Measurements from ENCODE around the gene CHD8. TPM values are rescaled to one million over a fixed set of nuclear protein-coding genes. Genes with fewer than 3 reads are reported as not detected.

CHD8 gene
- total and polyA plus RNA-seq, 10 of the 15 experiments (the other 5 are each of a cell fraction or from before 2014, with no cell fraction given) = 20.2 to 79.5 (median 35.5) TPM

GRCh38 chr14:21382886-21383847 lies 72.8 kb downstream of the CHD8 start (continued):
- TF ChIP-seq E2F8 (IDR thresholded peaks at IDR 0.05; ENCODE audit: low read depth, partially characterized antibody) (no peak), NBN (IDR thresholded peaks at IDR 0.05) (no peak), KAT2A (conservative IDR thresholded peaks at IDR 0.05; ENCODE audit: control insufficient read depth, low read depth, low read length) (no peak), KDM1A (IDR thresholded peaks at IDR 0.05; ENCODE audit: borderline replicate concordance) (no peak), E4F1 (IDR thresholded peaks at IDR 0.05; ENCODE audit: borderline replicate concordance, partially characterized antibody) (no peak), FOXK2 (IDR thresholded peaks at IDR 0.05) (peak; percentile 21; the same call in 1 of the 2 replicates), ZNF622 (IDR thresholded peaks at IDR 0.05) (no peak), BMI1 (IDR thresholded peaks at IDR 0.05; ENCODE audit: borderline replicate concordance) (no peak), CREM (IDR thresholded peaks at IDR 0.05; ENCODE audit: low read depth) (peak; percentile 16; the same call in 1 of the 2 replicates), NFIC (IDR thresholded peaks at IDR 0.05; ENCODE audit: low read depth, low read length) (no peak), RCOR1 (conservative IDR thresholded peaks at IDR 0.05; ENCODE audit: low read depth, low read length) (peak; percentile 19; the same call in 1 of the 2 replicates), PKNOX1 (IDR thresholded peaks at IDR 0.05) (peak; percentile 36; the same call in 1 of the 2 replicates), NFXL1 (IDR thresholded peaks at IDR 0.05; ENCODE audit: borderline replicate concordance) (no peak), NFYA (IDR thresholded peaks at IDR 0.05; ENCODE audit: borderline replicate concordance, low read depth, low read length) (no peak), RUNX3 (IDR thresholded peaks at IDR 0.05; ENCODE audit: low read length) (peak; percentile 38), POLR2A (IDR thresholded peaks at IDR 0.05; ENCODE audit: low read depth, low read length) (peak; percentile 82), ZZZ3 (IDR thresholded peaks at IDR 0.05; ENCODE audit: control insufficient read depth, insufficient read length, low read depth) (no peak), EED (IDR thresholded peaks at IDR 0.05; ENCODE audit: low read depth) (peak; percentile 29), CHD4 (IDR thresholded peaks at IDR 0.05) (no peak), GABPA (IDR thresholded peaks at IDR 0.05; ENCODE audit: low read depth) (no peak), RBBP5 (conservative IDR thresholded peaks at IDR 0.05) (no peak), BCL11A (IDR thresholded peaks at IDR 0.05; ENCODE audit: low read depth, low read length) (0 out of 2 replicates have a peak, but pooled peaks have one; percentile 6), YY1 (IDR thresholded peaks at IDR 0.05; ENCODE audit: low read depth, low read length) (peak; percentile 52), HCFC1 (IDR thresholded peaks at IDR 0.05; ENCODE audit: low read length) (0 out of 2 replicates have a peak, but pooled peaks have one; percentile 35), POLR2AphosphoS2 (IDR thresholded peaks at IDR 0.05; ENCODE audit: low read depth, low read length) (no peak; the same call in 1 of the 2 replicates), SMARCA5 (IDR thresholded peaks at IDR 0.05) (0 out of 2 replicates have a peak, but pooled peaks have one; percentile 60), TCF12 (IDR thresholded peaks at IDR 0.05; ENCODE audit: low read depth, low read length) (no peak)

Data from GM12878 (cell line).